ENCODE results near the gene SPTBN1. TPM values are rescaled to one million over a fixed set of nuclear protein-coding genes. Genes with fewer than 3 reads are reported as not detected.
A peak's percentile ranks its signal among the peaks of the same experiment; 100 is the strongest.

SPTBN1 gene
- total RNA-seq, 8 experiments from 2014 or later, result 114 to 408 (median 185) TPM

DNA sequence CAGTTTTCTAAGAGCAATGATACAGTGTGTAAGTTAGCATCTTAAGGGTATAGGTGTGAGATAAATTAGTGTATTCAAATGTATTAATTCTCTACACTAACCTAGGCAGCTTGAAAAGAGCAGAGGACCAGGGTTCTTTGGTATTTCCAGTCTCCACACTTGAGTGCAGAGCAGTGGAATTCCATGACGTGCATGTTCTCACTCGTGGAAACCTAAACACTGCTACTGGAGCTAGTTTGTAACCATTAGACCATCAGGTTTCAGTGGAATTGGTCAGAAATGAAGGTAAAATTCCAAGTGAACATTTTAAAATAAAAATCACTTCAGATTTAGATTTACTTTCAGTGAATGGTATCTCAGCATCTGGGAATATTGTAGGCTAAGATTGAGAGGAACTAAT lies 9.0 kb downstream of the SPTBN1 start:
- Histone ChIP-seq H3K4me3 (no peak overlapping the region), H3K27ac (no peak overlapping the region), H3K4me1 (replicated peaks in 1 of 2) (peaks cover 8 to 11% of the 10 kb centered on the region in 2 donors)
- peak in 1 of 8 experiments; percentile 61 for ATAC-seq (replicated peaks in 6 of 8)
- 60 to 100% (median 96%) methylated on average over 1 to 2 of the region's 2 CpGs; no CpG with 5 or more reads in 2 of the 10 experiments for WGBS, 10 experiments
- in situ Hi-C loops (cut with MboI; ENCODE audit: low pct_unique_long_range_greater_than_20kb in 2 of 9, low sequenced_read_pairs in 9 of 9, unreplicated experiment in 9 of 9), result no loop called here

DNA sequence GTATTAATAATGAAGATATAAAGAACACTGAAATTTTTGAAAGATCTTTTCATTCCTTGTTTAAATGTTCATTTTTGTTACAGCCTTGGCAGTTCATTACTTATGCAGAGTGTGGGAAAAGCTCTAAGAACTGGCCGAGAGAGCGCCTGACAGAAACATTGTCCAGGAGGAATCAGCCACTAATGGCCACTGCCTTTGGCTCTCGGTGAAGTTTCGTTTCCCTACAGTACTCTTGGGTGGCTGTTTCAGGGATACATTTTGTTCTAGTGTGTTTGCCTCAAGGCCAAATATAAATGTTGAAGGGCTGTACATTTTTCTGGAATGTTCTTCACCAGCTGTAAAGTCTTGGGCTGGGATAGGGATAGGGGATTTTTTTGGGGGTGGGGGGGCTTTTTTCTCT lies 10.7 kb downstream of the SPTBN1 start:
- 0 to 100% (median 82%) methylated on average over 1 to 3 of the region's 4 CpGs; no CpG with 5 or more reads in 2 of the 10 experiments for WGBS, 10 experiments
- Histone ChIP-seq H3K4me3 (no peak overlapping the region), H3K4me1 (replicated peaks in 1 of 2) (peaks cover 8 to 16% of the 10 kb centered on the region in 2 donors), H3K27ac (no peak overlapping the region)
- no peak for ATAC-seq (replicated peaks in 6 of 8)
- in situ Hi-C loops (cut with MboI; ENCODE audit: low pct_unique_long_range_greater_than_20kb in 2 of 9, low sequenced_read_pairs in 9 of 9, unreplicated experiment in 9 of 9), result no loop called here

DNA sequence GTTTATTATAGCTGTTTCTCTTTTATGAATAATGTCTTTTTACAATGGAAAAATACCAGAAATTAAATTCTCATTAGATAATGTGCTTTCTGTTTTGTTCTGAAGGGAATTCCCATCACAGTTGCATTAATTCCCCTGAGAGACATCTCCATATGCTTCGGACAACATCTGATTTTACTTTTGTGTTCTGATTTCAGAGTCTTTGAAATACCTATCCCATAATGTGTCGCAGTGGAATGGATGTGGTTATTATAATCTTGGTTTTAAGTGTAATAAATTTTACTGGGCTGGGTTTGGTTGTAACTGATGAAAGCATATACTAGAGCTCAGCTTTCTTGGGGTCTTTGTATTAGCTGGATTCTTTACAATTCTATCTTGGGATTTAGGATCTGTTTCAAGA lies 12.5 kb downstream of the SPTBN1 start:
- Histone ChIP-seq H3K4me1 (replicated peaks in 1 of 2) (peaks cover 8 to 16% of the 10 kb centered on the region in 2 donors), H3K4me3 (no peak overlapping the region), H3K27ac (no peak overlapping the region)
- ATAC-seq (replicated peaks in 6 of 8), result peak in 3 of 8 experiments; percentile 25 to 43 (median 31)
- in situ Hi-C loops (cut with MboI; ENCODE audit: low pct_unique_long_range_greater_than_20kb in 2 of 9, low sequenced_read_pairs in 9 of 9, unreplicated experiment in 9 of 9), result no loop called here
- WGBS, 10 experiments, result 0 to 100% (median 83%) methylated on average over 1 to 2 of the region's 2 CpGs; no CpG with 5 or more reads in 1 of the 10 experiments

DNA sequence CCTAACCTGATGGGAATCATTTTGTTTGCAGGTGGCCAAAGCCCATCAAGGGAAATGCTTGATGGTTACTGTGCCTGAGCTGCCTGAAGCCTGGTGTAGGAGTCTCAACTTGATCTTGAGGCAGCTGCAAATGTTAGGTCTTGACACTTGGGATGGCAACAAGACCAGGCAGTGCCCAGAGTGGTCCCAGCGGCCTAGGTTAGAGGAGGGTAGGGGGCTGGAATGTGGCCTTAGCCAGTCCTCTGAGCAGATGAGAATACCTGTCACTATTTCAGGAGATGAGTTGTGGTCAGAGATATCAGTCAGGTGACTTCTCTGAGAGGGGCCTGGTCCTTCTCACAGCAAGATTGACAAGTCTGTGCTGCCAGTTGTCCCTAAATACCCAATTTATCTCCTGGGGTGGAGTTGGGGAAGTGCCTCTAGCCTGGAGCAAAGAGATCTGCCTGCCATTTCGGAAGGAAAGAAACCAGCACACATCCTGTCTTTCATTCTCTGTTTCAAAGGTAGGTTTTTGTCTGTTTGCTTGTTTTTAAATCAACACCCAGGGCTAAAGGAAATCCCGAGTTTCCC lies 13.4 kb downstream of the SPTBN1 start:
- WGBS, 10 experiments, result 0 to 100% (median 75%) methylated on average over 1 to 3 of the region's 3 CpGs; no CpG with 5 or more reads in 1 of the 10 experiments
- Histone ChIP-seq H3K27ac (no peak overlapping the region), H3K4me1 (replicated peaks in 1 of 2) (peaks cover 8 to 16% of the 10 kb centered on the region in 2 donors), H3K4me3 (no peak overlapping the region)
- in situ Hi-C loops (cut with MboI; ENCODE audit: low pct_unique_long_range_greater_than_20kb in 2 of 9, low sequenced_read_pairs in 9 of 9, unreplicated experiment in 9 of 9), result no loop called here
- ATAC-seq (replicated peaks in 6 of 8), result no peak

DNA sequence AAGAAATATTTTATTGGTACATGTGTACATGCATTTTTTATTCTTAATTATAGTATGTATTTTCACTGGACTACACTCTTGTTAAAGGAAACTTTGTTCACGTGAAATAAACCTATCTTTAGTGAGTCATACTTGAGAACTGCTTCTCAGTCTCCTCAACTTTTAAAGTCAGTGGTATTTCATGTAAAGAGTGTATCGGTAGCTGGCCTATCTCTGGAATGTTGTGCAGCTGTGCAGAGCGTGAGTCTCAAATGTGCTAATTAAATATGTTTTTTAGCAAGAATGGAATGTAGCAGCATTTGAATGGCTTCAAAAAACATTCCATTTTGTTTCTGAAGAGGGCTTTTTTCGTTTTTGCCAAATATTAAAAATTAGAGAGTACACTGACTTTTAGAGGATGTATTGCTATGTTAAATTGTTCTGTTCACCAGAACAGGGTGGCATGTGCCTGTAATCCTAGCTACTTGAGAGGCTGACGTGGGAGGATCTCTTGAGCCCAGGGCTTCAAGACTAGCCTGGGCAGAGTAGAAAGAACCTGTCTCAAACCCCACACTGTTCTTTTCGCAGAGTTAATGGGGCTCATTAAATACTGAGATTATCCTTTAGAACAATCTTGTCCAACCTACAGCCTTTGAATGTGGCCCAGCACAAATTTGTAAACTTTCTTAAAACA lies 14.3 kb downstream of the SPTBN1 start:
- ATAC-seq (replicated peaks in 6 of 8), result peak in 3 of 8 experiments; percentile 58 to 84 (median 80)
- Histone ChIP-seq H3K4me3 (no peak overlapping the region), H3K4me1 (replicated peaks in 1 of 2) (peaks cover 8 to 16% of the 10 kb centered on the region in 2 donors), H3K27ac (no peak overlapping the region)
- 18 to 100% (median 86%) methylated on average over 1 to 6 of the region's 6 CpGs for WGBS, 10 experiments
- in situ Hi-C loops (cut with MboI; ENCODE audit: low pct_unique_long_range_greater_than_20kb in 2 of 9, low sequenced_read_pairs in 9 of 9, unreplicated experiment in 9 of 9), result no loop called here

DNA sequence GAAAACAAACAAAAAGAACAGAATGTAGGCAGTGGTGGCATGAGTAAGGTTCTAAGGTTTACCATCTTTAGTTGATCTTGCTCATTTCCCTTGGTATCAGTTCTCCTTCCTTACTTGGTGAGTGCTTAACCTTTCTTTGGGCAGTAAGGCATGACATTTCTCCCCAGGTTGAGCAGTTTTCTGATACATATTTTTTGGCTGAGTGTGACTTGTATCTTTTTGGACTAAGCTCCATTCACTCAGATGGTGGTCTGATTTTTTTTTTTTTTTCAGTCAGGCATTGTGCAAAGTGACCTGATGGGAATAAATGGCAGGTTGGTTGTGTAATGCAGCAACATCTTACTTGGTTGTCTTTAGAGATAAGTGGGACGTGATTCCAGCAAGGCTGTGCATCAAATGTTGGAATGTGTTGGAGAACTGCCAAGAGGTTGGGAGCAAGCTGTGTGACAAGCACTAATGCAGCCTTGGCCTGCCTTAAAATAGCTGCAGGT lies 15.1 kb downstream of the SPTBN1 start:
- peak in 5 of 8 experiments; percentile 6 to 82 (median 52) for ATAC-seq (replicated peaks in 6 of 8)
- in situ Hi-C loops (cut with MboI; ENCODE audit: low pct_unique_long_range_greater_than_20kb in 2 of 9, low sequenced_read_pairs in 9 of 9, unreplicated experiment in 9 of 9), result no loop called here
- no peak overlapping the region for H3K27ac ChIP-seq
- peaks cover 8 to 16% of the 10 kb centered on the region in 2 donors for H3K4me1 ChIP-seq (replicated peaks in 1 of 2)
- no peak overlapping the region for H3K4me3 ChIP-seq
- WGBS, 10 experiments, result 0 to 89% (median 55%) methylated on average over 1 of the region's 1 CpG; no CpG with 5 or more reads in 2 of the 10 experiments

DNA sequence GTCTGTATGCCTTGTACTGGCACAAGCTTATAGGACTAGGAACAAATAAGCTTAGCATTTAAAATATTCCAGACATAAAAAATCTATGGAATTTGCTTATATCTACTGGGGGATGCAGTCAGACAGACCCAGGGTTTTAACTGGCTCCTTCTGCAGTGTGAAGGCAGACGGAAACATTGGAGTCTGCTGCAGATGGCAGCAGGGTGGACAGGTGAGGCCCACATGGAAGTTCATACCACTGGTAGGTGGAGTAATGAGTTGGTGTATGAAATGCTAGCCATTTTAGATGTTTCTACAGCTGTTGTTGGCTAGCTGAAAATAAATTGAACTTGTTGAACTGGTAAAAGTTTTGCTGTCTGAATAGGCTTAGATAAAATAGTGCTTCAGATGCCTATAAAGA lies 17.7 kb downstream of the SPTBN1 start:
- in situ Hi-C loops (cut with MboI; ENCODE audit: low pct_unique_long_range_greater_than_20kb in 2 of 9, low sequenced_read_pairs in 9 of 9, unreplicated experiment in 9 of 9), result no loop called here
- H3K27ac ChIP-seq, result no peak overlapping the region

DNA sequence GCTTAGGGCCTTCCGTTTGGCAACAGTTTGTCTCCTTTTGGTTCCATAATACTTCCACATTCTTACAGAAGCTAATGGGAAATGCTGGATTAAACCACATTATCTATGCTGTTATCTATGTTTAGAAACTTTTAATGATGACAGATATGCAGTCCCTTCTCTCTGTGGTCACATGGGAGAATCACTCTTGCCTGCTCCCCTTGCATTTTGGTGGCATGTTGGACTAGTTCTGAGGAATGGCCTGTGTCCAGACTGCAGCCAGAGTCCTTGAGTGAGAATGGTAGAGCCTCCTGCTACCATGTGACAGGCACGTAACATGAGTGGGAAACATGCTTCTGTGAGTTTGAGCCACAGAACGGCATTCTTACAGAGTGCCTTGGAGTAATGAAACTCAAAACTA lies 19.2 kb downstream of the SPTBN1 start:
- 71 to 100% (median 96%) methylated on average over 1 to 3 of the region's 3 CpGs; no CpG with 5 or more reads in 3 of the 10 experiments for WGBS, 10 experiments
- in situ Hi-C loops (cut with MboI; ENCODE audit: low pct_unique_long_range_greater_than_20kb in 2 of 9, low sequenced_read_pairs in 9 of 9, unreplicated experiment in 9 of 9), result no loop called here
- H3K4me3 ChIP-seq, result no peak overlapping the region
- H3K4me1 ChIP-seq (replicated peaks in 1 of 2), result peaks cover 0 to 5% of the 10 kb centered on the region in 2 donors
- H3K27ac ChIP-seq, result no peak overlapping the region
- ATAC-seq (replicated peaks in 6 of 8), result no peak

More for the DNA sequence above, 17.7 kb downstream of the SPTBN1 start:
- WGBS, 10 experiments, result 80 to 100% (median 92%) methylated on average over 1 of the region's 1 CpG; no CpG with 5 or more reads in 6 of the 10 experiments
- Histone ChIP-seq H3K4me3 (no peak overlapping the region), H3K4me1 (replicated peaks in 1 of 2) (peaks cover 2 to 13% of the 10 kb centered on the region in 2 donors)
- ATAC-seq (replicated peaks in 6 of 8), result no peak

DNA sequence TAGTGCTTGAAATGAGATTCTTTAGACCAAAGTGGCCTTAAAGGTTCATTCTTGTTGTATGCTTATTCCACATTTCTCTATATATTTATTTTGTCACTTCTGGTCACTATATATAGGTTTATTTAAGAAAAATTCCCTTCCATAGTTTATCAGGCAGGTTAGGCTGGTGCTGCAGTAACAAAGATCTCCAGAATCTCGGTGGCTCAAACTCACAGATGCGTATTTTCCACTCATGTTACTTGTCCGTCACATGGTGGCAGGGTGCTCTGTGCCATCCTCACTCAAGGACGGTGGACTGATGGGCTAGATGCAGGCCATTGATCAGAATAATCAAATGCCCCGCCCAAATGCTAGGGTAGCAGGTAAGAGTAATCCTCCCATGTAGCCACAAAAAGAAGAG lies 19.8 kb downstream of the SPTBN1 start:
- 60 to 100% (median 98%) methylated on average over 1 to 5 of the region's 5 CpGs; no CpG with 5 or more reads in 4 of the 10 experiments for WGBS, 10 experiments
- Histone ChIP-seq H3K4me1 (replicated peaks in 1 of 2) (peaks cover 0 to 5% of the 10 kb centered on the region in 2 donors), H3K4me3 (no peak overlapping the region), H3K27ac (no peak overlapping the region)
- in situ Hi-C loops (cut with MboI; ENCODE audit: low pct_unique_long_range_greater_than_20kb in 2 of 9, low sequenced_read_pairs in 9 of 9, unreplicated experiment in 9 of 9), result no loop called here
- no peak for ATAC-seq (replicated peaks in 6 of 8)

DNA sequence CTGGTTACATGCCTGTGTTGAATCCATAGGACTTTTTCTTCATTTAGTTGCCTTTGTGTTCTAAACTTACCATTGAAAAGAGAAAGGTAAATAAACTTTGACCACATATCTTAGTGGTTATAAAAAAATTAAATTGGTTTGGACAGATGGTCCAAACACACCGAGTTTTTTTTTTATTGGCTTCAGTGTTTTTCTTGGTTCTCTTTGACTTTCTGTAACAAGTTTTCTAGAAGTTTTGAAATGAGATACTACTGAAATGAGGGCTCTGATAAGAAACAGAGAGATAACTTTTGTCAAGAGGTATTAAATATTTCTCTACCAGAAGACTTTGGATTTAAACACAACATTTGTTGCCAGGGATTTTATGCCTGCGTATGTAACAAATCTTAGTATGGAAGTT lies 20.7 kb downstream of the SPTBN1 start:
- WGBS, 10 experiments, result 50 to 100% (median 92%) methylated on average over 1 to 2 of the region's 2 CpGs
- H3K4me3 ChIP-seq, result no peak overlapping the region
- H3K27ac ChIP-seq, result no peak overlapping the region
- in situ Hi-C loops (cut with MboI; ENCODE audit: low pct_unique_long_range_greater_than_20kb in 2 of 9, low sequenced_read_pairs in 9 of 9, unreplicated experiment in 9 of 9), result no loop called here
- no peaks in the 10 kb centered on the region for H3K4me1 ChIP-seq (replicated peaks in 1 of 2)
- ATAC-seq (replicated peaks in 6 of 8), result no peak

DNA sequence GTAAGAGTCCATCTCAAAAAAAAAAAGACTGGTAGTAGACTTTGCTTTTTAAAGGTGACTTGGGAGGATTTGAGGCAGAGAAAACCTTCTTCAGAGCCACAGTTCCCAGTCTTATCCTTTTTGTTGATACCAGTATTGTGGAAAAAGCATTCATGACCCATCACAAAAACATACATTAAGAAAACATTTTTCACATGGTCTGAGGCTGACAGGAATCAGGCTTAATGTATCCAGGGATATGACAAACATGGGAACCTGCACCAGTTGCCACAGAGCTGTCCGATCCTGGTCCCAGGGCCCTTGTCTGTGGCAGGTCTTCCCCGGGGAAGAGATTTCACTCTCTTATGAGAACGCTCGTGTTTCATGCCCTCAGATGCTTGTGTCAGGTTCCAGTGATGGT lies 21.8 kb downstream of the SPTBN1 start:
- WGBS, 10 experiments, result 83 to 100% (median 93%) methylated on average over 1 to 3 of the region's 4 CpGs; no CpG with 5 or more reads in 5 of the 10 experiments
- no peak overlapping the region for H3K27ac ChIP-seq
- in situ Hi-C loops (cut with MboI; ENCODE audit: low pct_unique_long_range_greater_than_20kb in 2 of 9, low sequenced_read_pairs in 9 of 9, unreplicated experiment in 9 of 9), result no loop called here
- ATAC-seq (replicated peaks in 6 of 8), result no peak
- peaks cover under 1 to 5% of the 10 kb centered on the region in 2 donors for H3K4me1 ChIP-seq (replicated peaks in 1 of 2)
- H3K4me3 ChIP-seq, result no peak overlapping the region

DNA sequence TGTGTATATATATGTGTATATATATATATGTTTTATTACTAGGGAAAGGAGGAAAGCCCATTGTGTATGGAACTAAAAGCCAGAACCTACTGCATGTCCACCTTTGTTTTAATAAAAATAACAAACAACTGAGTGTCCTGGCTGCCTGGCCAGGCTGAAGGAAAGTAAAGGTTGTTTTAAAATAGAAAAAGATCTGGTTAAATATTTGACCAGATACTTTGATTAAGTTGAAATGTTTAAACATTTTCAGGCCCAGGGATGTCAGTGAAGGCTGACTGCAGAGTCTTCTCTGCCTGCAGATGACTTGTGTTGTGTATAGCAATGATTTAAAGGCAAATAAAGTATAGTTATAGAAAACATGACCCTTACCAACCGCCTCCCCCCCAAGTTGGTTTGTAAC lies 22.8 kb downstream of the SPTBN1 start:
- Histone ChIP-seq H3K4me3 (no peak overlapping the region), H3K27ac (no peak overlapping the region), H3K4me1 (replicated peaks in 1 of 2) (peaks cover 4 to 9% of the 10 kb centered on the region in 2 donors)
- 50 to 100% (median 88%) methylated on average over 1 of the region's 1 CpG; no CpG with 5 or more reads in 3 of the 10 experiments for WGBS, 10 experiments
- in situ Hi-C loops (cut with MboI; ENCODE audit: low pct_unique_long_range_greater_than_20kb in 2 of 9, low sequenced_read_pairs in 9 of 9, unreplicated experiment in 9 of 9), result no loop called here
- ATAC-seq (replicated peaks in 6 of 8), result no peak

DNA sequence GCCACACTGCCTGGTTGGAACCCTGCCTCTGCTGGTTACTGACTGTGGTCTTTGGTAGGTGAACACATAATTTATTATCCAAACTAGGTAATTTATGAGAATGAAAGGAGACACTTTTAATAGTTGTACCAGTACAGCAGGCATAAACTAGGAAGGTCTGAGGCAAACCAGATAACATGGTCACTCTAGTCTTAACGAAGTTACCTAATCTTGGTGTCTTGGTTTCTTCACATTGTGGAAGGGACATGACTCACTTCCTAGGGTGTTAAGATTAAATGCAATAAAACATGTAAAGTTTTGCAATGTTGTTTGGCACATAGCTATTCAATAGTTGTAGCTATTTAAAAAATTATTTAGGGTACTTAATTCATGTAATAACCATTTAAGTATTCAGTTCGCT lies 23.3 kb downstream of the SPTBN1 start:
- Histone ChIP-seq H3K27ac (no peak overlapping the region), H3K4me3 (no peak overlapping the region), H3K4me1 (replicated peaks in 1 of 2) (peaks cover 4 to 9% of the 10 kb centered on the region in 2 donors)
- WGBS, 10 experiments, result 71 to 100% (median 90%) methylated on average over 1 to 2 of the region's 2 CpGs; no CpG with 5 or more reads in 1 of the 10 experiments
- in situ Hi-C loops (cut with MboI; ENCODE audit: low pct_unique_long_range_greater_than_20kb in 2 of 9, low sequenced_read_pairs in 9 of 9, unreplicated experiment in 9 of 9), result no loop called here
- ATAC-seq (replicated peaks in 6 of 8), result no peak
